Stimulated activated CD4-positive, alpha-beta T cell treated with anti-CD3 and anti-CD28 coated beads, Interleukin-12 subunit alpha, Interleukin-12 subunit beta, amount 100 ng/mL, for 24 hours (primary cell): ENCODE measurements around the gene PCCA.
"Not testable (repeated sequence)": the region's sequence is repeated elsewhere in the genome, so short reads cannot be mapped to it uniquely, and the experiment has no call there.

Experiments used
- DNase-seq, 2 experiments: peaks; one replicate each; pipeline ENCODE4 v3.0.0-alpha.2; 2020; ENCODE audit warnings: low read depth in 2 of 2

PCCA gene

DNA sequence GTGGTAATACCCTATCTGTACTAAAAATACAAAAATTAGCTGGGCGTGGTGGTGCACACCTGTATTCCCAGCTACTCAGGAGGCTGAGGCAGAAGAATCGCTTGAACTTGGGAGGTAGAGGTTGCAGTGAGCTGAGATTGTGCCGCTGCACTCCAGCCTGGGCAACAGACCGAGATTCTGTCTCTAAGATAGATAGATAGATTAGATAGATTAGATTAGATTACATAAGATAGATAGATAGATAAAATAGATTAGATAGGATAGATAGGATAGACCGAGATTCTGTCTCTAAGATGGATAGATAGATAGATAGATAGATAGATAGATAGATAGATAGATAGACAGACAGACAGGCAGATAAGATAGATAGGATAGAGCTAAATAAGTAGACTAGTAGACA, 435.8 kb downstream of the PCCA start:
- DNase-seq: not testable (repeated sequence)

DNA sequence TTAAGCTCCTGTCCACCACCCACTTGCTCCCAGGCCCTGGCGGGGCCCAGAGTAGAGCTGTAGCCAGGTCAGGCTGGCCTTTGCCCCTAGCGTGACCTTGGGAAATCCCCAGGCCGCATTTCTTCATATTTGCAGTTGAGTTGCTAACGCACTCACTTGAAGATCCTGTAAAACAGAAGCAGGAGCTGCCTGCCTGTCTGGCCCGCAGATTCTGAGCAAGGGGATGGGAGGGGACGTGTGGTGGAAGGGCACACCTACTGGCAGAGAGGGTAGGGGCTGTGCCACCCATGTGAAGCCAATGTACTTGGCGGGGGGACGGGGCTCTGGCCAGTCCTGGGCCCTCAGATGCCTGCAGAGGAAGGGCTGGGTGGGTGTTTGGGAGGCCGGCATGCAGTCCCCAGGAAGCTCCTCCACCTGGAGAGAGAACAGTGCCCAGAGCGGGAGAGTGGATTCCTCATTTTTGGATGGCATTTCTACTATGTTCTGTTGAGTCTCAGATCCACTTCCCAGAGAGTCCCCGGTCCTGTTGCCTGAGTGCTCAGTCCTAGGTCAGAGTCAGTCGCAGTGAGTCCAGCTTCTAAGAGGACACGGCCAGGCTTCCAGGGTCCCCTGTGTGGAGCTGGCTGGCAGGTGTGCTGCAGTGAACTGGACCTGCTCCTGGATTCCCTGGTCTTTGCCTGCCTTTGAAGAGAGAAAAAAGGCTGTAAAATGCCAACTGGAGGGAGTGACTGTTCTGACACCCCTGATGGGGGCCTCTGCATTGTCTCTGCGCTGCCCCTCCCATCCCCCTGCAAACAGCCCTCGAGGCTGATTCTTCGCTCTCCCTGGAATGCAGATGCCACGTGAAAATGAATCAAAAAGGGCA, 436.8 kb downstream of the PCCA start:
- DNase-seq: no peak

DNA sequence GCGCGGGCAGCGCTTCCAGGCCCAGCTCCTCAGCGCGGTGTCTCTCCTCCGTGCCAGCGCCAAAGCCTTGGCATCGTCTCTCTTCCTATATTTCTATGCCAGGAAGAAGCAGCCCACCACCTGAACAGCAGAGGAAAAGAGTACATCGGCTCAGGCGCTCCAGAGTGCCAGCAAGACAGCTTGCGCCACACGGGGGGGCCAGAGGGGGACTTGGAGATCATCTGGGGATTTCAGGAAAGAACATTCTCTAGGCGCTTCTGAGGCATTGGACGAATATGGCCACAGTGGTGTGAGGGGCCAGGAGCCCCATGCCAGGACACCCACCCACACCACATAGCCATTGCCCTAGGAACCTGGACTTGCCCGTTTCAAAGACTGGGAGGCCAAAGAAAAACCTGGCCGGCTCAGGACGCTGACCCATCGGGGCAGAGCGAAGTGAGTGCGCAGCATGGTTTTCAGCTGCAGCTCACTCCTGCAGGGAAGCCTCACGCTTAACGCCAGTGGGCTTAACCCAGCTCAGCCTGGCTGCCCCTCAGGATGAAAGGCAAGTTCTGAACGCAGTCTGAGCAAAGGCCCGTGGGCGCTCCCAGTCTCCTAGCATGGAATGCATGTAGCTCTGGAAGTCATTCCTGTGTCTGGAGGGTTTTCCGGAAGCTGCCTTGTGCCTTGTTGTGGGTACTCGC, 437.6 kb downstream of the PCCA start:
- no peak for DNase-seq

DNA sequence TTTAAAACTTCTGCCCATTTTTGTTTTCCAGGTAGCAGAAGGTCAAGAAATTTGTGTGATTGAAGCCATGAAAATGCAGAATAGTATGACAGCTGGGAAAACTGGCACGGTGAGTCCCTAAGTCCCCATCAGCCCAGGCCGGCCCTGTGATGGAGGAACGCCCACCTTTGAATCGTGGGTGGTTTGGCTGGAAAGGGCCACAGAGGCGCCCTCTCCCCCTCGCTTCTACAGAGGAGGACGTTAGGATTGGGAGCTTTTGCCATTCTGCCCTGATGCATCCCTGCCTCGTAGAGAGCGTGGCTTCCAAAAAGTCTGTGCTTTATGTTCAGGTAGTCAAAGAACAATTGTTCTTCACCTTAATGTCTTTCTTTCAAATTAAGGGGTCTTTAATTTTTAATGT, 438.8 kb downstream of the PCCA start:
- DNase-seq: no peak

DNA sequence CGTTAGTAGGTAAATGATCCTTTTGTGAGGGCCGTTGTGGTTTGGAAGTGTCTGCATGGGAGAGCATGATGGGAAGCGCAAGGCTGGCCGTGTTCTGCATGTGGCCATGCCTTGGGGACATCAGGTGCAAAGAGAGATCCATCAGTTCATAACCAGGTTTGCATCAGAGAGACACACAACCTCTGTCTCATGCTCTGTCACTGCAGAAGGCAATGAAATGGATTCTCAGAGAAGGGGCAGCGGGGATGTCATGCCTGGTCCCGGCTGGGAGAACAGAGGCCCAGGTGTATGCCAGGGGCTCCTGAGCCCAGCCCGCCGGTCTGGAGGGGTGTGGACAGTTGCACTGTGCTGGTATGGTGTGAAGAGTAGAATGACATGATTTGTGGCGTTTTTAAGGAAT, 439.5 kb downstream of the PCCA start:
- no peak for DNase-seq

DNA sequence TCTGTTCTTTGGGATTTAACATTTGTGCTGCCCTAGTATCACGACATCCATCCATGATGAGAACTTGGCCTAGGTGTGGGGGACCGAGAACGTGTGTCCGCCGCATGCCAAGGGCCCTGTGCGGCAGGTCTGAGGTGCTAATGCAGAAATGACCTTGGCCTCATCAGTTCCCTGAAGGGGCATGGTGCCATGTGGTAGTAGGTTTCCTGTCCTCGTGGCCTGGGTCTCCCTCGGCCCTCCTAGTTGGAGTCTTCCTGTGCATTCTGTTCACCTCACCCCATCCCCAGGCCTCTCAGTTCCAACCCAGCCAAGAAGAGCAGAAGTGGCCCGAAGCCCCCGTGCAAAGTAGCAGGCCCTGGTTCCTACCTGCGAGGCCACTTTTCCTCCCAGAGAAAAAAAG, 439.9 kb downstream of the PCCA start:
- no peak for DNase-seq

DNA sequence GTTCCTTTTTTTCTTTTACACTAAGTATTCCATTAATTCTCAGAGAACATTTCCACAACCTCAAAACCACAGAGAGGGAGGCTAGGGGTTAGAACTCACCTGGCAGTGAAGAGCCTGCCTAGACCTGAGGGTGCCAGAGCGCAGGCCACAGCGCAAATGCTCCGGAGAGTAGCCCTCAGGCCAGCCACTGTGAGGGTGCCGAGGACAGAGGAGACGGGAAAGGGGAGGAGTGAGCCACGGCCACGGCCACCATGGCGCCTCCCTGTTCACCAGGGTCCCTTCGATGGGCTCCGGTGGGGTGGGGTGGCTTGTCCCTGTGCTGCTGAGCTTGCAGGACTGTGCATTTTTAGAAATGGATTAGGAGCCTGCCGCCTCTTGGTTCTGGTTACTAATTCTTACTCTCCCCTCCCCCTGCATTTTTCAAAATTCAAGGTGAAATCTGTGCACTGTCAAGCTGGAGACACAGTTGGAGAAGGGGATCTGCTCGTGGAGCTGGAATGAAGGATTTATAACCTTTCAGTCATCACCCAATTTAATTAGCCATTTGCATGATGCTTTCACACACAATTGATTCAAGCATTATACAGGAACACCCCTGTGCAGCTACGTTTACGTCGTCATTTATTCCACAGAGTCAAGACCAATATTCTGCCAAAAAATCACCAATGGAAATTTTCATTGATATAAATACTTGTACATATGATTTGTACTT, 440.9 kb downstream of the PCCA start:
- DNase-seq: no peak

DNA sequence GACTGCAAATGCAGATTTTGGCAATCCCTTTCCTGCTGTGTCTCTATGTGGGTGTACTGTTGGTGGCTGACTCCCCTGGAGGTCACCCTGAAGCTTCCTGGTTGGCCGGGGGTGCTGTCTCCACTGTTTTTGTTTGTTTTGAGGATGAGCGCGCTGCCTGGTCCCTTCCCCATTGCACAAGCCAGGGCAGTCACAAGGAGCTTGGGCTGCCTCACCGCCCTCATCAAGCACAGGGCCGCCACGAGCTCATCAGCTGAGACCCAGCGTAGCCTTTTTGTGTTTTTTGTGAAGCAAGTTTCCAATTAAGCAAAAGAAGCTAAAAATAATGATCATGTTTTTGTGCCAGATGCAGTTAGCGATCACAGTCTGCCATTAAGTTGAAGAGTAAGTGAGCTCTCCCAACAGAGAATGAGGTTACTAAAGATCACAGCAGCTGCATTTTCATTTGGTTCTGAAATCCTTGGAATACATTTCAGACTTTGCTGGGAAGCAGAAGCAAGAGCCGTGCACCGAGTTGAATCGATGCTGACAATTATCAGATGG, 441.8 kb downstream of the PCCA start:
- no peak for DNase-seq

DNA sequence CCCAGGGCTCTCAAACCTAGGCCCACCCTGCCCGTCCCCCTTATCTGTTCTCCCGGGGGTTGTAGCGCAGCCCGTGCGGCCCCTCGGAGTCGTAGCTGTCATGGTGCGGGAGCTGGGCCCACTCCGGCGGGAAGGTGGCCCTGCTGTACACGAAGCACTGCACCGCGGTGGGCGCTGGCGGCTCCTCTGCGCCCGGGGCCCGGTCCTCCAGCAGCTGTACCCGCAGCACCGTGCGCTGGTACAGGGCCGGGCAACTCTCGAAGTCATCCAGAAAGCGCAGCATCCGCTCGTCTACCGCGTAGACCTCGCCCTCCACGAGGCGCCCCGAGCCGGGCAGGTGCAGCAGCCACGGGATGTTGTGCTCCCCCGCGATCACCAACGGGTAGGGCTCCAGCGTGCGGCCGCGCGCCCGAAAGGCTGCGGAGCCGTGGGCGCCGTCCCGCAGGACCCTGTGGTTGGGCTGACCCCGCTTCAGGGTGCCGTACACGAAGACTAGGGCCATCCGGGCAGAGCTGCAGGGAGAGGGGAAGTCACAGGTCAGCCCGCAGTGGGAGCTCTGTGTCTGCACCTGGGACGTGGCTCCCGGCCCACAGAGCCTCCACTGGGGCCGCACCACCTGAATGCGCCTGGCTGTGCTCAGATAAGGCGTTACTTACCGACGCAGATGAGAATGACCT, 443.3 kb downstream of the PCCA start:
- no peak for DNase-seq

DNA sequence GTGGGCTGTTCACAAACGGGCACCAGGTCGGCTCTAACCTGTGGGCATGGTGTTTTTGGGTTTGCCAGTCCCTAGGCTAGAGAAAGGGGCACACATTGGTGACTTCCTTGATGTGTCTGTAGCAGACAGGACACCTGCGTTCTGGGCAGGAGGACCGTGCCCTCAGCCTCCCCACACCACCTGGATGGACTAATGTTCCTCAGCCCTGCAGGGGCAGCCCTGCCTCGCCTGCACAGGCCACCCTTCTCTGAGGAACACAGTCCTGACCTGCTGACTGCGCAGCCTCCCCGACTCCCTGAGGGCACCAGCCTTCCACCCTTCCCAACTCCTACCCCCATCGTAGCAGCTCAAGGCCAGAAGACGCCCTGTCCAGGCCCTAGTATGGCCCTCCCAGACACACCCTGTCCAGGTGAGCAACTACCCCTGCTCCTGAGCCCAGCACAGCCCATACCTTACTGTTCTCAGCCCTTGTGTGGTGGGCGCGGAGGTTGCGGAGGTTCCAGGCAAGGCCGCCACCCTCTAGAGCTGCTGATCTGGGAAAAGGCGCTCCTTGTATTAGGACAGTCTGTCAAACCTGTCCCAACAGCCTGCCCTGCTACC, 444.0 kb downstream of the PCCA start:
- DNase-seq: no peak

DNA sequence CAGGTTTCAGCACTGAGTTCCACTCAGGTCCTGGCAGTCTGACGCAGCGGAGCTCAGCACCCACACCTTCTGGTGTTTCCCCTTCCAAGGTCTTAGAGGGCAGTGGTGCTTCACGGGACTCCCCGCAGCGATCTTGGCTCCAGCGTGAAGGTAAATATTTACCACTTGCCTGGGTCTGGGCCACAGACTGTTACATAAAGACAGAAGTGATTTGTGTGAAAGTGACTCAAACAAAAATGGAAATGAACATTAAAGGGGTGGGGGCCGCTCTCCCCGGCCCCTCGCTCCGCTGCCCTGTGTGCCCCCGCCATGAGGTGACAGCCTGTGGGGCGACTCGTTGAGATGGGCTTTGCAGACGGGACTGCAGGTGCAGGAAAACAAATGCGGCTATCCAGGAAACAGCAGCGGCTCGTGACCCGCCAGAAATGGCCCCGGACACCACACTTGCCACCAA, 444.7 kb downstream of the PCCA start:
- no peak for DNase-seq

DNA sequence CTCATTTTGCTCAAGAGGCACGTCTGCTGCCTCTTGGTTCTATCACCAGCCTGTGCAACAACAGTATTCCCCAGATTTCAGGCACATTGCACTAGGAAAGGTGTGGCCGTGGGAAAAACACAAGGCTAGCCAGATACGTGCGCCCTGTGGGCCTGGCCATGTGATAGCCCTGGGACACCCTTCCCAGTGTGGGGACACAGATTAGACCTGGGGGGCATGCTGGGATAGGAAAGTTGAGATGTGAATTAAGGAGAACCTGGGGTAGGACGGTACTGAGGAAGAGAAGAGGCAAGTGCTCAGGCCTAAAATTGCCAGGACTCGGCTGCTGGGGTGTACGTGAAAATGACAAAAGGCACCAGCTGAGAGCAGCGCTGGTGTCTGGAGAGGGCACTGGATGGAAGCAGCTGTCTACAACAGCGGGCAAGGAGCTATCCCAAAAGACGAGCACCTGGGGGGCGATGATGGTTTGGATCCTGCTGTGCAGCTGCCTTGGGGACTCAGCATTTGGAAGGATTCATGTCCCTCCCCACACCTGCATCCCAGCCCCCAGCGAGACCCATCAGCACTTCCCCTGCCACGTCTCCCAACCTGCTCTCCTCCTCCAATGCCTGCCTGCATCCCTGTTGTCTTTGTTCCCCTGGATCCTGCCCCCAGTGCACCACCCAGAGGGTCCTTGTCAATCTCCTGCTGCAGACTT, 445.4 kb downstream of the PCCA start:
- DNase-seq: no peak

DNA sequence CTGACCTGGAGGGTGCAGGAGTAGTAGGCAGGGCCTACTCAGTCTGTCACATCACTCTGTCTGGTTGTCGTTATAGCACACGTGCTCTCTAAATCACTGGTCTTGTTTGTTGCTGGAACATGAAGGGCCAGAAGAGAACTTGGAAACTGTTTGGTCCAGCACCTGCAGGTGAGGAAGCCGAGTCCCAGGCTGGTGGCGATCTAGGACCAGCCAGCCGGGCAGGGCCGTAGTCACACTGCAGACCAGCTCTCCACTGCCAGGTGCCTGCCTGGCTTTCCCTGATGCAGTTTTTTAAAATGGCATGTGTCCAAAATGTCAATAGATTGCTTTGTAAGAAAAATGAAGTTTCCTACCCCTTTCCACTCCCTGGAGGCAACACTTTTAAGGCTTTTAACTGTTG, 446.0 kb downstream of the PCCA start:
- DNase-seq: no peak

DNA sequence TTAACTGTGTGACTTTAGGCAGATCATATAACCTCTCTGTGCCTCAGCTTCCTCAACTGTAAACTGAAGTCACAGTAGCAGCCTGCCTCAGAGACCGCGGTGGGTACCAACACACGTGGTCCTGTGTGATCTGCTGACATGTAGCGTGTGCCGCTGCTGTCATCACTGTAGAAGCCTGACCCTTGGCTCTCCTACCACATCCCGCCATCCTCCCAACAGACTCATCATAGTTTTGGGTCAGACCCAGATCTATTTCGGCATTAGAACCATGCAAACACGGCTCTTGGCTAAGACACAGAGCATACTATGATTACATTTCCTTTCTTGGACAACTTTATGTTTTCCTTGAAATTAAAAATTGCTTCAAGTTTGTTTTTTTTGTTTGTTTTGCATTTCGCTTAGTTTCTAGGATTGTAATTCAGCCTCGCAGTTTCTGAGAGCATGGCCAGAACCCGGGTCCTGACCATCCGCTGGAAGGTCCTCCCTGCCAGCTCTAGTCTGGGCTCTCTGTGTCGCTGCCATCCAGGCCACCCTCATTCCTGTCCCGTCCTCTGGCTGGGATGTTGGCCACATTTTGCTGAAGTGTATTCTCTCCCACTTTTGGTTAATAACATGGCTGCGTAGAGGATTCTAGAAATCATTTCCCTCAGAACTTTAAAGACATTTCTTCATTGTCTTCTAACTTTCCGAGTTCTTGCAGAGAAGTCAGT, 446.7 kb downstream of the PCCA start:
- no peak for DNase-seq

DNA sequence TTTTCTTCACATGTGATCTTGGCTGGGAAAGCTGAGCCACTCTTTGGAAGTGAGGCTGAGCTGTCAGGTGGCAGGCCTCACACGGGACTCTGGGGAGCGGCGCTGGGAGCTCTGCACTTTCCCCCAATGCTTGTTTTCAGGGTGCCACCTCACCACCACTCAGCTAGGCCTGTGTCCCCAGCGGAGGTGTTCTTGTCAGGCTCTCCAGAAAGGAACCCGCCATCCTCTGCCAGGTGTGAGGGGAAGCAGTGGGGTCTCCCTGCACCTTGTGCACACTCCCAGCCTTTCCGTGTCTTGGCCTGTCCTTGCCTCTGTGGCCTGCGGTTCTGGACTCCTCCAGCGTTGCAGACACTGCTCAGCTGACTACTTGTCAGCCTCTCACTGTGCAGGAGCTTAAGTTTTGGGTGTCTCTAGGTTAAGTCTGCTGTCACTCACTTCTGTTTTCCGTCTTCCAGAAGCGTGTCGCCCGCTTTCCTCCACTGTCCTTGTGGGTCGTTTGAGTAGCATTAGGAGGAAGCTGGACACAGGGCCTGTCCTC, 447.8 kb downstream of the PCCA start:
- no peak for DNase-seq

DNA sequence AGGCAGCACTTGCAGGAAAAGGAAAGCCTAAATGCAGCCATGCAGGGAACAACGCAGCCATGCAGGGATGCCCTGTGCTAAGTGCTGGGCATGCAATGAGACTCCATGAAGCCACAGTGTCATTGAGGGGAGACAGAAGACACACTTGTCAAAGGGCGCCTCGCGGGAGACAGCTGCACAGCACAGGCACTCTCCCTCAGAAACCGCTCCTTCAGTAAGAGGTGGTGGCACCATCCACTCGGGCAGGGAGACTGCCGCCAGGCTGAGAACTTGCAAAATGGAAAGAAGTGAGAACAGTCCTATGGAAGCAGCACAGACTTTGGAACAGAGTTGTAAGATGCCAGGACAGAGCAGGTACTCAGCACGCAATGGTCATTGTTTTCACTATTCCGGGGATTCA, 448.6 kb downstream of the PCCA start:
- DNase-seq: no peak

DNA sequence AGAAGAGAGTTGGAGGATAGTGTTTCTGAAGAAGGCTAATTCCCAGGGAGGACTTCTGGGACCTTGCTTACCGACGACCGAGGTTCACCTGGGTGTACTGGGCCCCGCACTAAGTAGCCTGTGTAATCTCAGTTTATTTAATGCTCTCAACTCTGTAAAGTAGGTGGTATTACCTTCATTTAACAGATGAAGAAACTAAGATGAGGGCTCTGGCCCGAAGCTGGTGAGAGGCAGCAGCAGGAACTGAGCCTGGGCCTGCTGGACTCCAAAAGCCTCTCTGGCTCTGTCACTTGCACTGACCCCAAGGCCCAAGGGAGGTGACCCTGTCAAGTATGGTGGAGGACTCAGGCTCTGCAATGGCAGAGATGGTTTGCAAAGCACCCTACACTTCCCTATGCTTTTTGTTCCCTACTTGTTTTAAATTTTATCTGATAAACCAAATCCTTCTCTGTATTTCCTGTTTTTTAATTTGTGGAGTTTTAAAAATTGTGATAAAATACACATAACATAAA, 449.1 kb downstream of the PCCA start:
- DNase-seq: no peak

DNA sequence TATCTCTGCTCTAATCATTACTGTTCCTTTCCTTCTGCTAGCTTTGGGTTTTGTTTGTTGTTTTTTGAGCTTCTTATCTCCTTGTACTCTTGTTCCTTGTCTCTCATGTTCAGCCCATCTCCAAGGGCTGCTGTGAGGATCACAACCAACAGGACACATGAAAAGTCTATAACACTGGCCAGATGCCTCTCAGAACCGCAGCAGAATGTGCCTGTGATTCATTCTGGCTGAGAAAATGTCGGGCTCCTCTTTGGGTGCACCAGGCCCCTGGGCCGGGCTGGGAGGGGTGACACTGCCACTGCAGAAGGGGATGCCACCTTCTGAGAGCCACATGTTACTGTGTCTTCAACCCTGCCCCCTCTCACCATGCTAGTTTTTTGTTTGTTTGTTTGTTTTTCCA, 451.7 kb downstream of the PCCA start:
- no peak for DNase-seq
